AG04449 (cell line): ENCODE results near the gene ADORA1.

Experiments used
- CTCF ChIA-PET: fragments of 350-600 bp; formaldehyde crosslinking; extraction: SDS; loops from one replicate; lab custom pipeline; 2021; ENCODE audit warnings: antibody characterized with exemption; lab: Yijun Ruan, JAX
- POLR2A ChIA-PET: fragments of 400-600, 350-600 bp; formaldehyde crosslinking; extraction: SDS; loops from one replicate; lab custom pipeline; 2020; ENCODE audit warnings: antibody characterized with exemption, inconsistent platforms; lab: Yijun Ruan, JAX
- DNase-seq: peaks from one replicate; pipeline ENCODE4 v3.0.0-alpha.2; 2010; ENCODE audit warnings: low read depth, low spot score
- H3K4me3 ChIP-seq: 2 replicates; pipeline ENCODE4 v1.5.1; 2011; ENCODE audit warnings: low read depth, mild to moderate bottlenecking, control low read depth, low read length
- TF ChIP-seq, protein P1 (sequence below): IDR thresholded peaks from one replicate; pipeline ENCODE4 v1.5.1; 2011; ENCODE audit warnings: mild to moderate bottlenecking, moderate library complexity, low read length, control low read depth, inconsistent platforms; ENCODE audit not compliant: insufficient read depth; ENCODE audit errors: missing control alignments

Gene ADORA1

DNA sequence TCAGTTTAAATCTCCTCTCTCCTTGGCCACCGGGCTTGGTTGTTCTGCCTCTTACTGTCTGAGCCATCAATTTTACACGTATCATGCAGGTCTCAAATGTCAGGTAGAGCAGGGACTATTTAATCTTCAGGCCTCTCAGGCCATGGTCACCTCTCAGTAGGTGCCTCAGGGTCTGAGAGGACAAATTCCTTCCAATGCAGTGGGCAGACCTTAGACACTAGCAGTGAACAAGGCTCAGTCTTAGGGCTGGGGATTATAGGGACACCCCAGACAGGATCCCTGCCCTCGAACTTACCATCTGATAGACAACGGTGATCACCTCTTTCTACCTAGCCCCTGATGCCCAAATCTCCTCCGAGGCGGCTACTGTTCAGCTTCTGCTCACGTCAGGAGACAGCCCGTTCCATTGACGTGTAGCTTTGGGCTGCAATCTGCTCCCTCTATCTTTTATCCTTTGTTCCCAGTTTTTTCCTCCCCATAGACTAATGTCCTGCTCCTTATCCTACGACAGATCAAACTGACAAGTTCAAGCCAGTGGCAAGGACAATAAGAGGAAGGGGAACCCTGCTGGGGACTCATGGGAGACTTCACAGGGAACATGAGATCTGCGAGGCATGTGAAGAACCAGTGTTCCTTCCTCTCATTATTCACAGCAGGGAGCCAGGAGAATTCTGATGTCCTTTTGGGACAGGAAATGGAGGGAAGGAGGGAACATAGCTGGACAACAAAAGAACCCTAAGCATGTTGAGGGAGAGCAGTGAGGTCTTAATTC is 40.3 kb upstream of the ADORA1 start:
- ChIA-PET POLR2A (no interaction called here), CTCF (interaction anchor here (1.0 to 3.9 kb wide), 3 partner anchors 48 to 129 kb away, joined by 3 to 23 read pairs (median 9); no protein-coding TSS in a partner anchor)
- DNase-seq = no peak
- TF ChIP-seq, protein P1, sequence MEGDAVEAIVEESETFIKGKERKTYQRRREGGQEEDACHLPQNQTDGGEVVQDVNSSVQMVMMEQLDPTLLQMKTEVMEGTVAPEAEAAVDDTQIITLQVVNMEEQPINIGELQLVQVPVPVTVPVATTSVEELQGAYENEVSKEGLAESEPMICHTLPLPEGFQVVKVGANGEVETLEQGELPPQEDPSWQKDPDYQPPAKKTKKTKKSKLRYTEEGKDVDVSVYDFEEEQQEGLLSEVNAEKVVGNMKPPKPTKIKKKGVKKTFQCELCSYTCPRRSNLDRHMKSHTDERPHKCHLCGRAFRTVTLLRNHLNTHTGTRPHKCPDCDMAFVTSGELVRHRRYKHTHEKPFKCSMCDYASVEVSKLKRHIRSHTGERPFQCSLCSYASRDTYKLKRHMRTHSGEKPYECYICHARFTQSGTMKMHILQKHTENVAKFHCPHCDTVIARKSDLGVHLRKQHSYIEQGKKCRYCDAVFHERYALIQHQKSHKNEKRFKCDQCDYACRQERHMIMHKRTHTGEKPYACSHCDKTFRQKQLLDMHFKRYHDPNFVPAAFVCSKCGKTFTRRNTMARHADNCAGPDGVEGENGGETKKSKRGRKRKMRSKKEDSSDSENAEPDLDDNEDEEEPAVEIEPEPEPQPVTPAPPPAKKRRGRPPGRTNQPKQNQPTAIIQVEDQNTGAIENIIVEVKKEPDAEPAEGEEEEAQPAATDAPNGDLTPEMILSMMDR = no peak
- H3K4me3 ChIP-seq = no peak overlapping the region

DNA sequence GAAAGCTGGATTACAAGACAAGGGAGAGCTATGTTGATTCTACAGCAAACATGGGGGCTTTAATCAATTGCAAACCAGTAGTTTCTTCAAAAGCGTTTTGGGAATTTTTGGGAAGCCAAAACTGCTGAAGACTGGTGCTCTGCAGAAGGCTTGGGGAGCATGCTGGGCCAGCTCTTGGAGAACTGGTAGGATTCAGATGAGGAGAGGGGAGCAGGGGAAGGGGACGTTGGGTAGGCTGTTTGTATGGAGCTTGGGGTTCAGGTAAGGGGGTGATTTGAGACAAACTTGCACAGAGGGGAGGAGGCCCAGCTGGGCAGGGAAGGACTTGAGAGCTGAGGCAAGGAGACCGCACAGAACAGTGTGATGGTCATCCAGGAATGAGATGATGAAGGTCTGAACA is 39.1 kb upstream of the ADORA1 start:
- CTCF ChIA-PET = interaction anchor here (0.7 to 1.0 kb wide), 3 partner anchors 39 to 179 kb away, joined by 3 read pairs; partner anchors contain the start of gene ADORA1
- no peak overlapping the region for H3K4me3 ChIP-seq
- TF ChIP-seq, protein P1 = no peak
- POLR2A ChIA-PET = no interaction called here
- no peak for DNase-seq

DNA sequence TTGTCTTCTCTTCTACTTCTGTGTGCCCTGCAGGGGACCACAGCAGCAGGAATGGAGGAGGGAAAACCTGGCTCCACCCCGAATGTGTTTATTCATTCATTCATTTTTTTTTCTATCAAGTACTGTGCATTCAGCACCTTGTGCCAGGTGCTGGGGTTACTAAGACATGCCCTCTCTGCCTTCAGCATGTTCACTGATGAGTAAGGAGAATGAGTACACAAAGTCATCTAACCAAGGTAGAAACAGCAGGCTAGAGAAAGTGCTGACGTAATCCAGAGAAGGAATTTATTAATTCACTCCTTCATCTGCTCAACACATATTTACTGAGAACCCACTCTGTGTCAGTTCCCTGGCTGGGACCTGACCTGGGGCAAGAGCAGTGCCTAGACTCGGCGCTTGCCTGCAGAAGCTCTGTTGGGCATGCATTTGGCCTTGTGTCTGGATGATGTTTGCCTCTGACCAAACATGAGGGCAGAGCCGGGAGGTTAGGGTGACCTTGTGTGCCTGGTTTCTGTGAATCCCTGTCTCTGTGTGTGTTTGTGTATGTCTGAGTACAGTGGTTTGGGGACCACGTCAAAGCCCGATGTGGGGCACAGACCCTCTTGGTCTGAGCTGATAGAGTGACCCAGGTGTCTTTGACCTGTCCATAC is 38.4 kb upstream of the ADORA1 start:
- ChIA-PET POLR2A (no interaction called here), CTCF (no interaction called here)
- no peak for DNase-seq
- TF ChIP-seq, protein P1 = no peak
- no peak overlapping the region for H3K4me3 ChIP-seq

DNA sequence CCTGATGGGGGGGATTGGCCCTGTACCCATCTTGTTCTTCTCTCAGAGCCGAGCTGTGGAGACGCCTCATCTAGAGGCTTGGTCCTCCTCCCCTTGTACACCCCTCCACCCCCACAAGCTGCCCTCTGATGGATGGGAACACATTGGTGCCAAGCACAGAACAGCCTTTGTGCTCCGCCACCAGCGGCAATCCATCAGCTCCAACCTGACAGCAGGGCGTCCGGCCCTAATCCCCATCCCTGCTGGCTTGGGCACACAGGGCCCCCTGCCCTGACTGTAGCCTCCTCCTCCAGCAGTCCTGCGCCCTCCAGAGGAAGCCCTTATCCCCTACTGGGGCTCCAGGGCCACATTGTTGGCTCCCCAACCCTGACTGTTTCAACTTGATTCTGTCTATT is 37.9 kb upstream of the ADORA1 start:
- TF ChIP-seq, protein P1 = no peak
- H3K4me3 ChIP-seq = no peak overlapping the region
- POLR2A ChIA-PET = no interaction called here
- CTCF ChIA-PET = no interaction called here
- DNase-seq = no peak

DNA sequence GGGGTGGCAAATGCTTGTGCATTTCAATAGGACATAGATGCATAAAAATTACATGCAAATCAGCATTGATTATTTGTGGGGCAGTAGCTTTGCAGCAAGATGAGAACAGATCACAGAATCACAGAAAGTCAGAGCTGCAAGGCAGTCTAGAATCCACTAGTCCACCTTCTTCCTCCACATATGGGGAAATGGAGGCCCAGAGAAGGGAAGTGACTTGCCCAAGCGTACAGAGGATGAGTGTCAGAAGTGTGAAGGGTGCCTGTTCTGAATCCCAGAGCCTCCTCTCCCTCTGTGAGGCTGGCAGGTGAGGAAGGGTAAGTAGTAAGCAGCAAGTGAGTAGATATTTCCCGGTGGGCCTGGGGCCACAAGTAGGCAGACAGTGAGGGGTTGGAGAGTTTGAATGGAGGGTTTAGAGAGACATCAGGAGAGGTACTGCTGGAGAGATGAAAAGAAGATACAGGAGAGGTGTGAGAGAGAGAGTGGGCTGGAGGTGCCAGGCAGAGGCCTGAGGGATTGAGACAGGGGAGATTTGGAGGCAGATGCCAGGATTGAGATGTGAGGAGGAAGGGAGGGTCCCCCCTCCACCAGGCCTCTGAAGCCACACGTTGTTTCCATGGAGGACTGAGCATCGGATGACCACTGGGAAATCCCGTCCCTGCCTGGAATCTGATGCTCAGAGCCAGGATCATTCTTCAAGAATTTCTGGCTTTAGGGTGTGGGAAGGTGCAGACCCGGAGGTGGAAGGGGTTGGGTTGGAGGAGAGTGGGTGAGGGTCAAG is 36.9 kb upstream of the ADORA1 start:
- ChIA-PET POLR2A (no interaction called here), CTCF (interaction anchor here (0.9 to 1.2 kb wide), 2 partner anchors 31 to 178 kb away, joined by 3 to 4 read pairs; no protein-coding TSS in a partner anchor)
- DNase-seq = no peak
- TF ChIP-seq, protein P1 = no peak
- no peak overlapping the region for H3K4me3 ChIP-seq

DNA sequence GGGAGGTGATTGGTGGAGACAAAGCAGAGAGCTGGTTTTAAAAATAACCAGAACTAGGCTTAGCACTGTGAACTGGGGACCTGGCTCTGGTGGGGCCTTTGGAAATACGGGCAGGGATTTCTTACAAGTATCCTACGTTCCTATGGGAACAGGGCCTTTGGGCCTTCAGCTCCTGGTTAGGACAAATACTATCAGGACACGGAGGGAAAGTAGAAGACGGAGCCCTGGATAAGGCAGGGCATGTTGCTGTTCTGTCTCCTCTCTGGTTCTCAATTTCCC is 36.4 kb upstream of the ADORA1 start:
- ChIA-PET POLR2A (no interaction called here), CTCF (interaction anchor here (0.7 to 1.2 kb wide), 3 partner anchors 30 to 178 kb away, joined by 3 to 4 read pairs (median 3); no protein-coding TSS in a partner anchor)
- TF ChIP-seq, protein P1 = no peak
- DNase-seq = no peak
- H3K4me3 ChIP-seq = no peak overlapping the region
